HCT116 (cell line): ENCODE results near the gene FBXL14. TPM values are rescaled to one million over a fixed set of nuclear protein-coding genes. Genes with fewer than 3 reads are reported as not detected.

Source experiments
- ATAC-seq: fragments of 200-7000 bp; cut with Tn5 transposase; 2 replicates; pipeline ENCODE4 v1.9.1; 2020; ENCODE audit warnings: mild to moderate bottlenecking, moderate library complexity
- BruUV-seq: library from RNA; stranded (reverse); fragments of 400-500 nt; replicated peaks from 2 replicates; lab custom pipeline; 2021; lab: Mats Ljungman, UMichigan
- CTCF ChIA-PET: fragments of 300-600 bp; sonication (Branson Sonifier 250); formaldehyde crosslinking; loops from one replicate; lab custom pipeline; 2021; ENCODE audit warnings: antibody characterized with exemption; lab: Charles Lee
- POLR2A ChIA-PET: fragments of 300-600, 350-600 bp; sonication (Branson Sonifier 250); formaldehyde crosslinking; loops from one replicate; lab custom pipeline; 2021; ENCODE audit warnings: antibody characterized with exemption; lab: Charles Lee
- RAD21 ChIA-PET, 2 experiments: fragments of 300-600 bp; sonication (Branson Sonifier 250); formaldehyde crosslinking; loops; one replicate each; lab custom pipeline; 2023; ENCODE audit warnings: low total read pairs in 2 of 2; ENCODE audit not compliant: uncharacterized antibody in 2 of 2, unreplicated experiment in 2 of 2, low non-redundant PET in 1 of 2; lab: Charles Lee
- DNase-seq: peaks from one replicate; pipeline ENCODE4 v3.0.0-alpha.2; 2010; ENCODE audit warnings: low read depth, low spot score
- H2AFZ ChIP-seq: fragments of 200-600 bp; shearing (Covaris generic), sonication (generic); 2 replicates; pipeline ENCODE4 v1.6.1; 2017; ENCODE audit warnings: low read depth, mixed run types, mixed read lengths, antibody characterized with exemption, low read length; ENCODE audit not compliant: poor library complexity, severe bottlenecking
- H3K27ac ChIP-seq: 2 replicates; pipeline ENCODE4 v1.5.1; 2012; ENCODE audit warnings: low read depth, low read length
- H3K27me3 ChIP-seq: fragments of 200-600 bp; sonication (generic); 2 replicates; pipeline ENCODE4 v1.6.1; 2016; ENCODE audit warnings: mixed run types, low read length, mixed read lengths; ENCODE audit not compliant: insufficient read depth
- H3K36me3 ChIP-seq, 2 experiments: fragments of 200-500 bp in 1 of 2; fragments of 200-600 bp in 1 of 2; sonication (Bioruptor generic) in 1 of 2; sonication (generic) in 1 of 2; 2 replicates each; pipeline versions ENCODE4 v1.5.1 to v1.6.1; 2014 to 2016; ENCODE audit warnings: low read length in 2 of 2, inconsistent platforms in 1 of 2, mixed read lengths in 1 of 2, mixed run types in 1 of 2; ENCODE audit not compliant: insufficient read depth in 2 of 2, control insufficient read depth in 1 of 2
- H3K4me1 ChIP-seq, 2 experiments: fragments of 200-600 bp in 1 of 2; sonication (generic) in 1 of 2; 2 replicates each; pipeline versions ENCODE4 v1.5.1 to v1.6.1; 2012 to 2017; ENCODE audit warnings: low read length in 2 of 2, inconsistent platforms in 1 of 2, mild to moderate bottlenecking in 1 of 2, mixed read lengths in 1 of 2, mixed run types in 1 of 2, moderate library complexity in 1 of 2; ENCODE audit not compliant: insufficient read depth in 2 of 2, control insufficient read depth in 1 of 2
- H3K4me2 ChIP-seq: fragments of 200-600 bp; sonication (generic); 2 replicates; pipeline ENCODE4 v1.6.1; 2017; ENCODE audit warnings: mixed run types, low read length, mixed read lengths
- H3K4me3 ChIP-seq, 2 experiments: fragments of 200-600 bp in 1 of 2; sonication (generic) in 1 of 2; replicated peaks in 1 of 2; 2 replicates each; pipeline ENCODE4 v1.5.1; 2011 to 2016; ENCODE audit warnings: low read length in 2 of 2, control low read depth in 1 of 2, low read depth in 1 of 2, mild to moderate bottlenecking in 1 of 2, mixed read lengths in 1 of 2, mixed run types in 1 of 2
- H3K79me2 ChIP-seq: fragments of 200-600 bp; sonication (generic); 2 replicates; pipeline ENCODE4 v1.6.1; 2017; ENCODE audit warnings: mild to moderate bottlenecking, mixed run types, low read length, moderate library complexity, mixed read lengths; ENCODE audit not compliant: insufficient read depth
- H3K9ac ChIP-seq: fragments of 200-600 bp; sonication (generic); 2 replicates; pipeline ENCODE4 v1.6.1; 2016; ENCODE audit warnings: low read length, mixed read lengths
- H3K9me2 ChIP-seq: fragments of 200-600 bp; sonication (generic), shearing (Covaris generic); 2 replicates; pipeline ENCODE4 v1.6.1; 2017; ENCODE audit warnings: mixed run types, mild to moderate bottlenecking, moderate library complexity; ENCODE audit not compliant: insufficient read depth
- H3K9me3 ChIP-seq, 2 experiments: fragments of 200-500 bp in 1 of 2; fragments of 200-600 bp in 1 of 2; sonication (Bioruptor generic) in 1 of 2; sonication (generic) in 1 of 2; 2 replicates each; pipeline ENCODE4 v1.6.1; 2014 to 2017; ENCODE audit warnings: low read length in 2 of 2, mixed read lengths in 2 of 2, inconsistent platforms in 1 of 2, low read depth in 1 of 2, mild to moderate bottlenecking in 1 of 2, mixed run types in 1 of 2, moderate library complexity in 1 of 2; ENCODE audit not compliant: control insufficient read depth in 1 of 2, insufficient read depth in 1 of 2
- H4K20me1 ChIP-seq: fragments of 200-600 bp; sonication (generic), shearing (Covaris generic); 2 replicates; pipeline ENCODE4 v1.6.1; 2017; ENCODE audit warnings: mixed run types, mild to moderate bottlenecking, moderate library complexity; ENCODE audit not compliant: insufficient read depth
- CBX3 ChIP-seq: IDR thresholded peaks from 2 replicates; pipeline ENCODE4 v1.6.1; 2012; ENCODE audit warnings: low read depth
- CEBPB ChIP-seq: IDR thresholded peaks from 2 replicates; pipeline ENCODE4 v1.6.1; 2012; ENCODE audit warnings: low read depth
- MAX ChIP-seq: IDR thresholded peaks from 2 replicates; pipeline ENCODE4 v1.6.1; 2012
- POLR2AphosphoS5 ChIP-seq: IDR thresholded peaks from 2 replicates; pipeline ENCODE4 v1.6.1; 2011; ENCODE audit warnings: mild to moderate bottlenecking, low read depth, low read length, moderate library complexity
- RAD21 ChIP-seq: IDR thresholded peaks from 2 replicates; pipeline ENCODE4 v1.6.1; 2012; ENCODE audit warnings: low read depth, mild to moderate bottlenecking
- TCF7L2 ChIP-seq: IDR thresholded peaks from 2 replicates; pipeline ENCODE4 v1.7.0; 2011; ENCODE audit warnings: borderline replicate concordance, inconsistent platforms; ENCODE audit not compliant: insufficient read depth, insufficient read length; ENCODE audit errors: extremely low read depth
- YY1 ChIP-seq: IDR thresholded peaks from 2 replicates; pipeline ENCODE4 v1.6.1; 2011; ENCODE audit warnings: low read length, low read depth, moderate library complexity, mild to moderate bottlenecking; ENCODE audit not compliant: insufficient replicate concordance; ENCODE audit errors: extremely low read depth
- ZNF274 ChIP-seq: fragments of 200-500 bp; sonication (Bioruptor generic); IDR thresholded peaks from 2 replicates; pipeline ENCODE4 v1.6.1; 2014; ENCODE audit warnings: mild to moderate bottlenecking, low read depth, low read length, inconsistent platforms
- intact Hi-C: fragments of 100-400 bp; cut with micrococcal nuclease; formaldehyde crosslinking; loops from 2 replicates; pipeline ENCODE4 v1.10.0; 2022
- total RNA-seq: library from RNA; stranded (reverse); gene quantifications from one replicate; pipeline ENCODE4 v1.2.1, GENCODE V29; 2021; ENCODE audit not compliant: unreplicated experiment

FBXL14 gene
- total RNA-seq, 1 experiment from 2014 or later, result 19.0 TPM

GRCh38 chr12:1591543-1591942, 2.8 kb downstream of the FBXL14 start:
- ChIA-PET POLR2A (no interaction called here), CTCF (interaction anchor here (1.6 kb wide), 1 partner anchor 8 kb away, joined by 4 read pairs; no protein-coding TSS in a partner anchor), RAD21 (no interaction called here)
- H3K9me3 ChIP-seq, result no peaks in the 10 kb centered on the region
- H4K20me1 ChIP-seq, result no peaks in the 10 kb centered on the region
- TSS peak; percentile 59 for BruUV-seq
- H3K9ac ChIP-seq, result no peak overlapping the region
- H3K27me3 ChIP-seq, result no peaks in the 10 kb centered on the region
- no peaks in the 10 kb centered on the region for H3K9me2 ChIP-seq
- H3K4me2 ChIP-seq, result peak overlapping the region; percentile 20; the same call in 1 of the 2 replicates
- intact Hi-C loops, result no loop called here
- no peak for ATAC-seq
- H3K36me3 ChIP-seq, result no peaks in the 10 kb centered on the region
- peaks cover 25 to 33% of the 10 kb centered on the region in 2 experiments for H3K4me1 ChIP-seq
- H3K27ac ChIP-seq, result no peak overlapping the region
- H3K4me3 ChIP-seq, result no peak overlapping the region
- no peak for DNase-seq
- H3K79me2 ChIP-seq, result peaks cover 44% of the 10 kb centered on the region
- H2AFZ ChIP-seq, result no peak overlapping the region
- no peak for TF ChIP-seq MAX
- TF ChIP-seq TCF7L2, result no peak
- TF ChIP-seq POLR2AphosphoS5, result no peak
- no peak for TF ChIP-seq CEBPB
- TF ChIP-seq RAD21, result no peak

GRCh38 chr12:1591034-1591433, 3.3 kb downstream of the FBXL14 start:
- ChIA-PET CTCF (no interaction called here), POLR2A (no interaction called here), RAD21 (no interaction called here)
- no peak overlapping the region for H3K4me2 ChIP-seq
- H3K36me3 ChIP-seq, result no peaks in the 10 kb centered on the region
- DNase-seq (no peak), ATAC-seq (no peak)
- H4K20me1 ChIP-seq, result no peaks in the 10 kb centered on the region
- no TSS peak for BruUV-seq
- H3K27ac ChIP-seq, result no peak overlapping the region
- intact Hi-C loops, result no loop called here
- TF ChIP-seq RAD21 (no peak), CBX3 (no peak), YY1 (no peak), ZNF274 (no peak)
- H2AFZ ChIP-seq, result no peak overlapping the region
- no peaks in the 10 kb centered on the region for H3K9me2 ChIP-seq
- peaks cover 44% of the 10 kb centered on the region for H3K79me2 ChIP-seq
- no peak overlapping the region for H3K9ac ChIP-seq
- H3K4me1 ChIP-seq, result peaks cover 25 to 33% of the 10 kb centered on the region in 2 experiments
- no peak overlapping the region for H3K4me3 ChIP-seq
- H3K27me3 ChIP-seq, result no peaks in the 10 kb centered on the region
- no peaks in the 10 kb centered on the region for H3K9me3 ChIP-seq
